Upper lobe of right lung (tissue), 1 donor: Measurements from ENCODE around the gene S100A14. TPM values are rescaled to one million over a fixed set of nuclear protein-coding genes. Genes with fewer than 3 reads are reported as not detected.

Source experiments
- ATAC-seq: fragments of 200-7000 bp; cut with Tn5 transposase; one replicate; pipeline ENCODE4 v1.9.1; 2020; ENCODE audit warnings: mild to moderate bottlenecking, moderate library complexity
- DNase-seq: peaks from one replicate; pipeline ENCODE4 v3.0.0-alpha.2; 2020
- H3K27ac ChIP-seq: fragments of 200-600 bp; one replicate; pipeline ENCODE4 v1.8.0; 2022
- H3K27me3 ChIP-seq: fragments of 200-600 bp; one replicate; pipeline ENCODE4 v1.8.0; 2022; ENCODE audit warnings: mild to moderate bottlenecking
- H3K36me3 ChIP-seq: fragments of 200-600 bp; one replicate; pipeline ENCODE4 v1.8.0; 2022
- H3K4me1 ChIP-seq: fragments of 200-600 bp; one replicate; pipeline ENCODE4 v1.8.0; 2022
- H3K4me3 ChIP-seq: fragments of 200-600 bp; one replicate; pipeline ENCODE4 v1.8.0; 2022; ENCODE audit warnings: mild to moderate bottlenecking
- H3K9me3 ChIP-seq: fragments of 200-600 bp; one replicate; pipeline ENCODE4 v1.8.0; 2022
- CTCF ChIP-seq: fragments of 200-600 bp; IDR thresholded peaks from one replicate; pipeline ENCODE4 v1.8.0; 2022; ENCODE audit warnings: antibody characterized with exemption
- intact Hi-C: fragments of 100-400 bp; cut with DNase I; formaldehyde crosslinking; loops from one replicate; pipeline ENCODE4 v1.11.0; 2022
- total RNA-seq: library from RNA; stranded (reverse); fragmentation: NEBNext Ultra II Directional; extraction: Animal tissue kit (Norgen Biotek cat#: 25700); gene quantifications from one replicate; pipeline ENCODE4 v1.2.1, GENCODE V29; 2021
- donor health status: DM: no; HTN: yes; CAD: no; lungs with severe emphysema.

S100A14 gene
- total RNA-seq, 1 donor from 2014 or later: 112 TPM

DNA sequence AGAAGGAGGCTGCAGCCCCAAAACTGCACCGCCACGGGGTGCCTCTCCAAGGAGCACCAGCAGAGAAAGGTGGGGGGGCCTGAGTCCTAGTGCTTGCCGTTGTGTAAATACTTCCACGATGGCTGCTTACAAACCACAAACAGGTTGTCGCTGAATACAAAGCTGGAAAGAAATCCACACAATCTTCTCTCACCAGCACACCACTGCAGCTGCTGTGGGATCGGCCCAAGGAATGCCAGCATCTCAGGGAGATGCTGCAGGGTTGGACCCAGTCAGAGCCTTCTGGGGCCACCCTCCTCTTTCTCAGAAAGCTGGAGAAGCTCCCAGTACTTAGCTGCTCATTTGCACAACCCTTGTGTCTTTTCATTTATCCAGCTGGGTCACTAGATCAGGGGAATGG, 3.0 kb upstream of the S100A14 start:
- DNase-seq: no peak
- Histone ChIP-seq H3K4me3 (no peak overlapping the region), H3K36me3 (no peaks in the 10 kb centered on the region), H3K27ac (no peak overlapping the region), H3K27me3 (no peaks in the 10 kb centered on the region), H3K9me3 (no peaks in the 10 kb centered on the region), H3K4me1 (peaks cover 23% of the 10 kb centered on the region)
- ATAC-seq: no peak
- no peak for TF ChIP-seq CTCF
- intact Hi-C loops: no loop called here

DNA sequence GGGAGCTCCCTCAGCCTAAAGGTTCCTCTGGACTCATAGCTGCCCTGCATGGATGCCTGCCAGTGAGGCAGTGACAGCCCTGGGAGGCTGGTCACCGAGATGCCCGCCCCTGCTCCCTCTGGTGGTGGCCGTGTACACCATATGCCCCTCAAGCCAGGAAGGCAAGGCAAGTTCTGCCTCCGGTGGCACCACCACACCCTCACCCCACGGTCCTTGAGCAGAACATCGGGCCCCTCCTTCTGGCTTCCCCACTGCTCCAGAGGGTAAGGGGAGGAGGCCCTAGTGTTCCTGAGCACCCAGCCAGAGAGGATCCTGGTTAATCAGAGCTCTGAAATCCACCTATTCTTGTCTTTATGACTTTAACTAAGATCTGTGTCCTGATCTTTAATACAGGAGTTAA, 1.5 kb upstream of the S100A14 start:
- no peaks in the 10 kb centered on the region for H3K36me3 ChIP-seq
- no peak overlapping the region for H3K4me3 ChIP-seq
- TF ChIP-seq CTCF: no peak
- intact Hi-C loops: no loop called here
- DNase-seq: no peak
- H3K27ac ChIP-seq: no peak overlapping the region
- no peaks in the 10 kb centered on the region for H3K27me3 ChIP-seq
- no peaks in the 10 kb centered on the region for H3K9me3 ChIP-seq
- peaks cover 12% of the 10 kb centered on the region for H3K4me1 ChIP-seq
- ATAC-seq: no peak

DNA sequence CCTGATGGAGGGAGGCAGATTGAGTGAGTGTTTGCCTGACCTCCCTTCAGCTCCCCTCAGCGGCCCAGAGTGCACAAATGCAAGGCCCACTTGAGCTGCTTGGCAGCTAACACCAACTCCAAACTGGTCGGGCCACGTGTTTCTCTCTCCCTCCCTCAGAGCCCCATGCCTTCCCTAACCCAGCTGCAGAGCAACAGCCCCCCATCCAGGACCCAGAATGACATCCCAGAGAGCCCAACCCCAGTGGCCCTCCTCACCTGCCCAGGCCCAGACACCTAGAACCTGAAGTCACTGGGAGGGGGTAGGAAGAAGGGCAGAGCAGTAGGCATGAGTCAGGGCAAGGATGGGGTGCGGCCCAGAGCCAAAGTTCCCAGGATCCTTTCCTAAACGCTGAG, 789 bp upstream of the S100A14 start:
- ATAC-seq (peak; percentile 55), DNase-seq (peak; percentile 79)
- Histone ChIP-seq H3K27ac (peak overlapping the region; percentile 72), H3K9me3 (no peaks in the 10 kb centered on the region), H3K36me3 (no peaks in the 10 kb centered on the region), H3K4me3 (no peak overlapping the region), H3K27me3 (no peaks in the 10 kb centered on the region), H3K4me1 (peaks cover 12% of the 10 kb centered on the region)
- intact Hi-C loops: no loop called here
- no peak for TF ChIP-seq CTCF

DNA sequence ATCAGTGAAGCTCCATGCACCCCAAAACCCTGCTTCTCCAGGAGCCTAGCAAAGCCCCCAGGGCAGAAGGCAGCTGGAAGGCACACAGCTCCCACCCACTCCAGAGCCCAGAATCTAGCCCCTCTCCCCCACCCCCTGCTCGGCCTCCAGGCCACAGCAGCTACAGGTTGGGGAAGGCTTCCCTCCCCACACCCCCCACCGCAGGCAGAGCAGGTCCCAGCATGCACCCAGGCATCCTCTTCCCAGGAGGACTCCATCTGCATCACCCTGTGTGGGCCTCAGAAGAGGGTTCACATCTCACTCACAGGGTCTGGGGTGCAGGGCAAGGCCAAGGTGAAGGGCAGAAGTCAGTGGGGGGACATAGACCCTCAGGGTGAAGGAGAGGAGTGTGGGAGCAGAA, 719 bp downstream of the S100A14 start:
- TF ChIP-seq CTCF: no peak
- H3K36me3 ChIP-seq: no peaks in the 10 kb centered on the region
- ATAC-seq (no peak), DNase-seq (no peak)
- no peaks in the 10 kb centered on the region for H3K9me3 ChIP-seq
- no peaks in the 10 kb centered on the region for H3K27me3 ChIP-seq
- intact Hi-C loops: no loop called here
- H3K27ac ChIP-seq: no peak overlapping the region
- peaks cover 21% of the 10 kb centered on the region for H3K4me1 ChIP-seq
- H3K4me3 ChIP-seq: peak overlapping the region; percentile 37

DNA sequence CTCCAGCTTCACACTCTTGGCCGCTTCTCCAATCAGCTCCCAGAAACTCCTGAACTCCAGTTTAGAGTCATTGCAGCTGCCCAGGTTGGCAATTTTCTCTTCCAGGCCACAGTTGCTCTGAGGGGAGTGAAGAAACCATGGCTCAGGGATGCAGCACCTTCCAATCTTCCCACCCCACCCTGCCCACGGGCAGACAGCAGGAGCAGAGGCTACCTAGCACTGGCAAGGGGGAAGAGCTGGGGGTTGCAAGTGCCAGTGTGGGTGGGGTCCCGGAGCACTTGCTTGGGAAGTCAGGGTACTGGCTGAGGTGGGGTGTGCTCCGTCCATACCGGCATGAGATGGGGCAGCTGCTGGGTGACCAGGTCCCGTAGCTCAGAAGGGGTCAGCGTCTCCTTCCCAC, 1.2 kb downstream of the S100A14 start:
- Histone ChIP-seq H3K27me3 (no peaks in the 10 kb centered on the region), H3K4me1 (peaks cover 26% of the 10 kb centered on the region), H3K36me3 (no peaks in the 10 kb centered on the region), H3K27ac (no peak overlapping the region), H3K4me3 (peak overlapping the region; percentile 37), H3K9me3 (no peaks in the 10 kb centered on the region)
- DNase-seq (no peak), ATAC-seq (no peak)
- no peak for TF ChIP-seq CTCF
- intact Hi-C loops: no loop called here

- TF ChIP-seq CTCF: no peak
- Histone ChIP-seq H3K36me3 (no peaks in the 10 kb centered on the region), H3K4me3 (no peak overlapping the region), H3K4me1 (peaks cover 31% of the 10 kb centered on the region), H3K27me3 (no peaks in the 10 kb centered on the region), H3K9me3 (no peaks in the 10 kb centered on the region), H3K27ac (no peak overlapping the region)
- no peak for DNase-seq
- ATAC-seq: no peak
- intact Hi-C loops: no loop called here
Observed at GRCh38 chr1:153614189-153614900, 1.8 kb downstream of the S100A14 start.
